ENCODE data around the gene JSRP1. TPM values are rescaled to one million over a fixed set of nuclear protein-coding genes. Genes with fewer than 3 reads are reported as not detected.
A peak's percentile ranks its signal among the peaks of the same experiment; 100 is the strongest.

JSRP1 gene
- total RNA-seq, 2 experiments from 2014 or later, result 0.27 TPM; not detected in 1

DNA sequence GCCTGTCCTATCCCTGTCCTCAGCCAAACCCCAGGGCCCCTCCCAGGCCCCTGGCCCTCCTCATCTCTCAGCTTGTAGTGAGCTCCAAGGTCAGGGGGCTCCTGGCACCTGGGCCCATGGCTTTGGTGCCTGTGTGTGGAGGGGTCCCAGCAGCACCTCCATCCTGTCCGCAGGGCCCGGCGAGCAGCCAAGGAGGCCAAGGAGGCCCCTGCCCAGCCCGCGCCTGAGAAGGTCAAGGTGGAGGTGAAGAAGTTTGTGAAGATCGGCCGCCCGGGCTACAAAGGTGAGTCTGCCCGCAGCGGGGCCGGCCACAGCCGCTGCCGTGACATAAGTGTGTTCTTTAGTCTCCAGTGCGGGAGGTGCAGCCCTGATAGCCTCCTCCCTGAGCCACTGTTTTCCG lies 10.9 kb downstream of the JSRP1 start:
- POLR2A ChIA-PET, result no interaction called here

GRCh38 chr19:2244486-2244885 lies 11.7 kb downstream of the JSRP1 start:
- H3K4me1 Mint-ChIP-seq, result peaks cover 25% of the 10 kb centered on the region
- no peak for DNase-seq
- CTCF ChIA-PET, result no interaction called here
- POLR2A ChIA-PET, result no interaction called here
- H3K27me3 Mint-ChIP-seq, result no peaks in the 10 kb centered on the region
- no peaks in the 10 kb centered on the region for H3K9me3 Mint-ChIP-seq
- H3K4me3 Mint-ChIP-seq, result no peak overlapping the region
- H3K27ac Mint-ChIP-seq, result no peak overlapping the region
- peaks cover 36% of the 10 kb centered on the region for H3K36me3 Mint-ChIP-seq (ENCODE audit: low read depth)

More for the DNA sequence above, 10.9 kb downstream of the JSRP1 start:
- no peaks in the 10 kb centered on the region for H3K9me3 Mint-ChIP-seq
- H3K27ac Mint-ChIP-seq, result no peak overlapping the region
- H3K4me3 Mint-ChIP-seq, result no peak overlapping the region
- peaks cover 32% of the 10 kb centered on the region for H3K36me3 Mint-ChIP-seq (ENCODE audit: low read depth)
- CTCF ChIA-PET, result no interaction called here
- peaks cover 20% of the 10 kb centered on the region for H3K4me1 Mint-ChIP-seq
- H3K27me3 Mint-ChIP-seq, result peaks cover 3% of the 10 kb centered on the region
- DNase-seq, result no peak

- ChIA-PET POLR2A (no interaction called here), CTCF (interaction anchor here (1.3 kb wide), 1 partner anchor 14 kb away, joined by 4 read pairs; no protein-coding TSS in a partner anchor)
Measured at GRCh38 chr19:2244125-2244411, 12.1 kb downstream of the JSRP1 start.

GRCh38 chr19:2243274-2244124 lies 12.7 kb downstream of the JSRP1 start:
- POLR2A ChIA-PET, result no interaction called here
- Mint-ChIP-seq H3K27ac (no peak overlapping the region), H3K4me1 (peaks cover 33% of the 10 kb centered on the region), H3K27me3 (no peaks in the 10 kb centered on the region), H3K4me3 (no peak overlapping the region), H3K36me3 (ENCODE audit: low read depth) (peaks cover 41% of the 10 kb centered on the region), H3K9me3 (no peaks in the 10 kb centered on the region)
- CTCF ChIA-PET, result interaction anchor here (1.3 kb wide), 1 partner anchor 15 kb away, joined by 4 read pairs; no protein-coding TSS in a partner anchor
- no peak for DNase-seq

More at GRCh38 chr19:2244125-2244411, 12.1 kb downstream of the JSRP1 start:
- H3K27ac Mint-ChIP-seq, result no peak overlapping the region
- H3K9me3 Mint-ChIP-seq, result no peaks in the 10 kb centered on the region
- H3K4me1 Mint-ChIP-seq, result peaks cover 28% of the 10 kb centered on the region
- H3K4me3 Mint-ChIP-seq, result no peak overlapping the region
- DNase-seq, result no peak
- peaks cover 39% of the 10 kb centered on the region for H3K36me3 Mint-ChIP-seq (ENCODE audit: low read depth)
- H3K27me3 Mint-ChIP-seq, result no peaks in the 10 kb centered on the region

DNA sequence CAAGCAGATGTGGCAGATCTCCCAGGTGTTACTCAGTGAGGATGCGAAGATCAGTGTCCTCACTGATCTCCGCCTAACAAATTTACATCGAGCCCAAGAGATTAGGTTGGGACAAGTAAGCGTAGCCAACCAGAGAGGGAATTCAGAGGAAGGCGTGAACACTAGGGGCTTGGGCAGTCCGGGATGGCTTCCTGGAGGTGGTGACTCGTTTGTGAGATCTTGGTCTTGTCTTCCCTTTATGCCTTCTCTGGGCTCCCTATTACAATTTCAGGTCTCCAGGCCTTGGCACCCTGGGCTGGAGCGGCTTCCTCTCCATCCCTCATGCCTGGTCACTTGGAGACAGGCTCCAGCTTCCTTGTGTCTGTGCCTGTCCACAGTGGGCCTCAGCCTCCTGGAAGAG lies 13.4 kb downstream of the JSRP1 start:
- Mint-ChIP-seq H3K4me3 (no peak overlapping the region), H3K4me1 (peaks cover 40% of the 10 kb centered on the region), H3K36me3 (ENCODE audit: low read depth) (peaks cover 46% of the 10 kb centered on the region), H3K27me3 (no peaks in the 10 kb centered on the region), H3K27ac (no peak overlapping the region), H3K9me3 (no peaks in the 10 kb centered on the region)
- ChIA-PET POLR2A (no interaction called here), CTCF (interaction anchor here (1.3 kb wide), 1 partner anchor 16 kb away, joined by 4 read pairs; no protein-coding TSS in a partner anchor)
- DNase-seq, result no peak

DNA sequence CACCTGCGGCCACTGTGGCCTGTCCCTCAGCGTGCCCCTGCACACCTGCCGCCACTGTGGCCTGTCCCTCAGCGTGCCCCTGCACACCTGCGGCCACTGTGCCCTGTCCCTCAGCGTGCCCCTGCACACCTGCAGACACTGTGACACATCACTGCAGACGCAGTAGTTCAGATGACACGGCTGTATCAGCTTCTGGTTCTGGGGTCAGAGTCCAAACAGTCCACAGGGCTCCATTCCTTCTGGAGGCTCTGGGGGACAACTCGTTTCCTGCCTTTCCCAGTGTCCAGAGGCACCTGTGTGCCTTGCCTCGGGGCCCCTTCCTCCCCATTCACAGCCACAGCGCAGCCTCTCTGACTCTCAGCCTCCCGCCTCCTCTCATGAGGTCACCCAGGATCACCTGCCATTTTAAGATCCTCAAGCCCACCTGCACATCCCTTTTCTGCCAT lies 14.1 kb downstream of the JSRP1 start:
- H3K9me3 Mint-ChIP-seq, result no peaks in the 10 kb centered on the region
- H3K4me1 Mint-ChIP-seq, result peaks cover 45% of the 10 kb centered on the region
- POLR2A ChIA-PET, result interaction anchor here (0.6 kb wide), 1 partner anchor 87 kb away, joined by 3 read pairs; no protein-coding TSS in a partner anchor
- no peak overlapping the region for H3K4me3 Mint-ChIP-seq
- peaks cover 51% of the 10 kb centered on the region for H3K36me3 Mint-ChIP-seq (ENCODE audit: low read depth)
- H3K27me3 Mint-ChIP-seq, result no peaks in the 10 kb centered on the region
- DNase-seq, result no peak
- CTCF ChIA-PET, result interaction anchor here (0.6 to 5.1 kb wide), 2 partner anchors 11 to 19 kb away, joined by 3 to 34 read pairs; no protein-coding TSS in a partner anchor
- H3K27ac Mint-ChIP-seq, result peak overlapping the region; percentile 54

DNA sequence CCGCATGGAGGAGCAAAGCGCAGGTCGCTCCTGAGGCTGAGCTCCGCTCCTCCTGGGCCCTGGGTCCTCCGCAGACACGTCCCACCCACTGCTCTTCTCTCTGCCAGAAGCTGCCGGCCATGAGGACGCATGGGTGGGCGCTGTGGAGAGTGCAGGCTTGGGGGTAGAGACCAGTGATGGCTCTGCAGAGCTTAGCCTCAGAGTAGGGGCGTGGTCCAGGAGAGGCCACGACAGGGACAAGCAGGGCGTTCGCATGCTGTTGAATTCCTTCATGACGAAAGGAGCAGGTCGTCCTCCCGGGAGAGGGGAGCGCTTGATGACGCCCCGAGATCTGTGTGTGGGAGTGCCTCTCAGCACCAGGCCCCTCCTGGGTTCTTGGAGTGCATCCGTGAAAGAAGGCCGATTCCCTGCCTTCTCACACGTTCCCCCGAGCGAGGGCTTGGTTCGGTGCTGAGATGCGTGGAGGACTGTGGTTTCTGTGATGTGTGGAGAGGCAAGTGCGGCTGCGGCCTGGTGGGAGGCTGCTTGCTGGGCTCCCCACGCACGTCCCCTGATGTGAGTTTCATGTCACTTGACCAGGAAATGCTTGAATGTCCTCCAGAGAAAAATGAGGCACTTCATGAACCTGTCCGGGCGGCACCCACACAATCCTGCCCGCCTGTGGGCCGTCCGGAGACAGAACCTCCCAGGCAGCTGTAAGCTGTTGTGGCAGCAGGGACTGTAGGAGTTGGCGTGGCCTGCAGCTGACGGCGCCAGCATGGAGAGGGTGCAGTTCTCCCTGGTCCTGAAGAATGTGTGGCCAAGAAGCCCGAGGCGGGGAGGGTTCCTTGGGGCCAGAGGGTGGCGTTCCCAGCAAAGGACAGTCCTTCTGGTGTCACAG lies 15.1 kb downstream of the JSRP1 start:
- Mint-ChIP-seq H3K27ac (peak overlapping the region; percentile 50), H3K4me1 (peaks cover 48% of the 10 kb centered on the region), H3K9me3 (no peaks in the 10 kb centered on the region), H3K4me3 (peak overlapping the region; percentile 97), H3K36me3 (ENCODE audit: low read depth) (peaks cover 57% of the 10 kb centered on the region), H3K27me3 (no peaks in the 10 kb centered on the region)
- CTCF ChIA-PET, result interaction anchor here (0.5 to 5.1 kb wide), 3 partner anchors 20 to 343 kb away, joined by 3 to 34 read pairs (median 3); no protein-coding TSS in a partner anchor
- no peak for DNase-seq
- POLR2A ChIA-PET, result no interaction called here

DNA sequence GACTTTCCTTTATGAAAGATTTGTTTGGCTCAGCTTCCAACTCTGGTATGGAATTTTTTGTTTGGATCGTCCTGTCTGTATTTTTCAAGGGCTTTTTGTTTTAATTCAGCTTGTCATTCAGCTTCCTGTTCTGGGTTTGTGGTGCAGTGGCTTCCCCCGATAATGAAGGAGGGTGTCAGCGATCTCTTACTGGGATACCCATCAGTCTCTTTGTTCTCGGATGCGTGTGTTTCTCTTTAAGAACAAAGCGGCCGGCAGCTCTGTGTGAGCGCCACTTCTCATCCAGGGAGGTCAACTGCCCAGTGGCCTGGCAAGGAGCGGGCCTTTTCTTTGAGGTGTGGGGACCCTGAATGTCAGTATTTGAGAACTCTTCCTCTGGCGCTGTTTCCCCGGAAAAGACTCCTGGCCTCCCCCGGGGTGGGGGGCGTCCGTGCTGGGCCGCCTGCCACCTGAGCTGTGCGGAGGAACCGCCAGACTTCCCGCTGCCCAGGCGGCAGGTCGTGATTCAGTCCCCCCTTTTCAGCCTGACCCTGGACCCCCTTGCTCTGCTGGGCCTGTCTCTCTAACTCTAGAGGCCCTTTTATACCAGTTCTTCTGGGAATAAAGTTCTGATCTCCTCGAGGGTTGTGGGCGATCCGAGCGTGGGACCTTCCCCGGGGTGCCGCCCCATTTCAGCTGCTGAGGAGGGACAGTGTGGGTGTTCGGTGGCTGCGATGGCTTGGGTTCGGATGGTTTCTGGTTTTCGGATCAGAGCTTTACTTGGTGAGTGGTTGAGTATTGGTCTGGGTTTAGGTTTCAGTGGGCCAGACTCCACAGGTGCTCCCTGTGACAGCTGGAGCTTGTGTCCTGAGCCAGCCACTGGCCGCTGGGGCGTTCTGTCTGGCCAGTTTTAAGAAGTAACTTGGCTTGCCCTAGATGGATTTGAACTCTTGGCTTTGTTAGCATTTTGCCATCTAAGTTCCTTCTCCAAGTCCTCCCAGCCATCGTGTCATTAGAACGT lies 16.1 kb downstream of the JSRP1 start:
- Mint-ChIP-seq H3K4me3 (peak overlapping the region; percentile 97), H3K27me3 (no peaks in the 10 kb centered on the region), H3K36me3 (ENCODE audit: low read depth) (peaks cover 54% of the 10 kb centered on the region), H3K4me1 (peaks cover 51% of the 10 kb centered on the region), H3K9me3 (no peaks in the 10 kb centered on the region), H3K27ac (peak overlapping the region; percentile 99)
- DNase-seq, result peak; percentile 62
- ChIA-PET CTCF (interaction anchor here (0.5 to 5.1 kb wide), 7 partner anchors 9 to 344 kb away, joined by 3 to 34 read pairs (median 3); partner anchors contain the start of genes AMH, LSM7 and SPPL2B), POLR2A (no interaction called here)

DNA sequence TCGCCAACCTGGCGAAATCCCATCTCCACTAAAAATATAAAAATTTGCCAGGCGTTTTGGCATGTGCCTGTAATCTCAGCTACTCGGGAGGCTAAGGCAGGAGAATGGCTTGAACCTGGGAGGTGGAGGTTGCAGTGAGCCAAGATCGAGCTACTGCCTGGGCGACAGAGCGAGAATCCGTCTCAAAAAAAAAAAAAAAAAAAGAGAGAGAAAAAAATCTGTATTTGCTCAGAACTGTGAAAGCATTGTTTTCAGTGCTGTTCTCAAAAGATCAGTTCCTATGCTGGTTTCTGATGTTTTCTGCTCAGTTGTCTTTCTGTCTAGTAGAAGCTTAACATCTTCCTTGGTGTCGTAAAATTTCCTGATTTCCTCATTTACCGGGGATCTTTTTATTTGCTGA lies 17.0 kb downstream of the JSRP1 start:
- Mint-ChIP-seq H3K36me3 (ENCODE audit: low read depth) (peaks cover 53% of the 10 kb centered on the region), H3K27ac (peak overlapping the region; percentile 99), H3K4me3 (peak overlapping the region; percentile 97), H3K4me1 (peaks cover 56% of the 10 kb centered on the region), H3K27me3 (no peaks in the 10 kb centered on the region), H3K9me3 (no peaks in the 10 kb centered on the region)
- ChIA-PET POLR2A (interaction anchor here (0.6 to 1.1 kb wide), 2 partner anchors 31 to 83 kb away, joined by 3 read pairs; no protein-coding TSS in a partner anchor), CTCF (interaction anchor here (0.6 to 5.1 kb wide), 11 partner anchors 10 to 442 kb away, joined by 3 to 34 read pairs (median 5); partner anchors contain the start of genes AMH, LSM7 and SPPL2B)
- no peak for DNase-seq

- Mint-ChIP-seq H3K27ac (peak overlapping the region; percentile 99), H3K27me3 (no peaks in the 10 kb centered on the region), H3K4me3 (peak overlapping the region; percentile 97), H3K9me3 (no peaks in the 10 kb centered on the region), H3K4me1 (peaks cover 63% of the 10 kb centered on the region), H3K36me3 (ENCODE audit: low read depth) (peaks cover 58% of the 10 kb centered on the region)
- POLR2A ChIA-PET, result no interaction called here
- CTCF ChIA-PET, result interaction anchor here (0.9 to 5.1 kb wide), 7 partner anchors 15 to 82 kb away, joined by 3 to 34 read pairs (median 4); partner anchors contain the start of gene JSRP1
- no peak for DNase-seq
Measured at GRCh38 chr19:2237869-2238153, 18.4 kb downstream of the JSRP1 start.

GRCh38 chr19:2237051-2237868 lies 19.0 kb downstream of the JSRP1 start:
- Mint-ChIP-seq H3K36me3 (ENCODE audit: low read depth) (peaks cover 60% of the 10 kb centered on the region), H3K27ac (peak overlapping the region; percentile 99), H3K4me3 (peak overlapping the region; percentile 97), H3K9me3 (no peaks in the 10 kb centered on the region), H3K27me3 (no peaks in the 10 kb centered on the region), H3K4me1 (peaks cover 61% of the 10 kb centered on the region)
- CTCF ChIA-PET, result interaction anchor here (0.7 to 5.1 kb wide), 8 partner anchors 16 to 90 kb away, joined by 3 to 34 read pairs (median 4); partner anchors contain the start of gene JSRP1
- POLR2A ChIA-PET, result no interaction called here
- DNase-seq, result no peak

Measured in activated CD4-positive, alpha-beta T cell treated with anti-CD3 and anti-CD28 coated beads, Interleukin-2, amount 10 ng/mL, durations not matched to agents 7 days and 5 days (primary cell).